Upper lobe of left lung (tissue), 4 donors: Measurements from ENCODE around the gene CRTC3.

Experiments
- CTCF ChIP-seq, 6 experiments: fragments of 450-650 bp in 4 of 6; fragments of 200-600 bp in 2 of 6; sonication (generic) in 2 of 6; IDR thresholded peaks; one replicate each; pipeline ENCODE4 v1.5.1; 2016 to 2019; ENCODE audit warnings: antibody characterized with exemption in 6 of 6
- EP300 ChIP-seq, 4 donors: sonication (generic); formaldehyde crosslinking; IDR thresholded peaks; one replicate each; pipeline ENCODE4 v1.5.1; 2017; ENCODE audit warnings: antibody characterized with exemption in 4 of 4, control low read depth in 2 of 4
- POLR2A ChIP-seq, 4 donors: fragments of 450-650 bp; IDR thresholded peaks; one replicate each; pipeline ENCODE4 v1.5.1; 2016 to 2017; ENCODE audit warnings: antibody characterized with exemption in 4 of 4, mild to moderate bottlenecking in 2 of 4
- POLR2AphosphoS5 ChIP-seq, 2 donors: sonication (generic); formaldehyde crosslinking; IDR thresholded peaks; one replicate each; pipeline ENCODE4 v1.5.1; 2017; ENCODE audit warnings: antibody characterized with exemption in 2 of 2

- no peak for TF ChIP-seq CTCF (IDR thresholded peaks at IDR 0.05)
- TF ChIP-seq POLR2AphosphoS5 (IDR thresholded peaks at IDR 0.05), result no peak
- no peak for TF ChIP-seq POLR2A (IDR thresholded peaks at IDR 0.05)
- TF ChIP-seq EP300 (IDR thresholded peaks at IDR 0.05), result no peak
Observed at GRCh38 chr15:90531147-90531546, 1.4 kb downstream of the CRTC3 start.
